ENCODE measurements around the gene EGFR. TPM values are rescaled to one million over a fixed set of nuclear protein-coding genes. Genes with fewer than 3 reads are reported as not detected.

The EGFR gene
- total RNA-seq, 2 experiments from 2014 or later, result not detected

GRCh38 chr7:55173671-55174070 lies 154.9 kb downstream of the EGFR start:
- ChIA-PET POLR2A (no interaction called here), CTCF (no interaction called here)
- Mint-ChIP-seq H3K4me3 (no peak overlapping the region), H3K27ac (no peak overlapping the region), H3K9me3 (no peaks in the 10 kb centered on the region), H3K36me3 (no peaks in the 10 kb centered on the region), H3K4me1 (ENCODE audit: low read depth) (no peaks in the 10 kb centered on the region), H3K27me3 (peaks cover 3% of the 10 kb centered on the region)
- intact Hi-C loops (cut with micrococcal nuclease), result no loop called here
- DNase-seq, result no peak

GRCh38 chr7:55174456-55174855 lies 155.6 kb downstream of the EGFR start:
- Mint-ChIP-seq H3K36me3 (no peaks in the 10 kb centered on the region), H3K27ac (no peak overlapping the region), H3K27me3 (peaks cover 3% of the 10 kb centered on the region), H3K4me1 (ENCODE audit: low read depth) (no peaks in the 10 kb centered on the region), H3K9me3 (no peaks in the 10 kb centered on the region), H3K4me3 (no peak overlapping the region)
- CTCF ChIA-PET, result no interaction called here
- intact Hi-C loops (cut with micrococcal nuclease), result no loop called here
- no peak for DNase-seq
- POLR2A ChIA-PET, result no interaction called here

- H3K27me3 Mint-ChIP-seq, result peaks cover 3% of the 10 kb centered on the region
- intact Hi-C loops (cut with micrococcal nuclease), result no loop called here
- H3K27ac Mint-ChIP-seq, result no peak overlapping the region
- CTCF ChIA-PET, result no interaction called here
- no peaks in the 10 kb centered on the region for H3K9me3 Mint-ChIP-seq
- no peaks in the 10 kb centered on the region for H3K4me1 Mint-ChIP-seq (ENCODE audit: low read depth)
- POLR2A ChIA-PET, result no interaction called here
- H3K36me3 Mint-ChIP-seq, result no peaks in the 10 kb centered on the region
- H3K4me3 Mint-ChIP-seq, result no peak overlapping the region
- no peak for DNase-seq
These were observed 156.0 kb downstream of the EGFR start for GRCh38 chr7:55174856-55175255.

- no peak for DNase-seq
- CTCF ChIA-PET, result no interaction called here
- Mint-ChIP-seq H3K4me3 (no peak overlapping the region), H3K9me3 (no peaks in the 10 kb centered on the region), H3K36me3 (no peaks in the 10 kb centered on the region), H3K27me3 (no peaks in the 10 kb centered on the region), H3K4me1 (ENCODE audit: low read depth) (no peaks in the 10 kb centered on the region), H3K27ac (no peak overlapping the region)
- POLR2A ChIA-PET, result no interaction called here
- intact Hi-C loops (cut with micrococcal nuclease), result no loop called here
These were observed 158.3 kb downstream of the EGFR start for GRCh38 chr7:55177068-55177530.

GRCh38 chr7:55177589-55178261 lies 158.9 kb downstream of the EGFR start:
- H3K27ac Mint-ChIP-seq, result no peak overlapping the region
- DNase-seq, result no peak
- H3K27me3 Mint-ChIP-seq, result no peaks in the 10 kb centered on the region
- H3K4me3 Mint-ChIP-seq, result no peak overlapping the region
- no peaks in the 10 kb centered on the region for H3K9me3 Mint-ChIP-seq
- no peaks in the 10 kb centered on the region for H3K4me1 Mint-ChIP-seq (ENCODE audit: low read depth)
- no peaks in the 10 kb centered on the region for H3K36me3 Mint-ChIP-seq
- POLR2A ChIA-PET, result no interaction called here
- intact Hi-C loops (cut with micrococcal nuclease), result no loop called here
- CTCF ChIA-PET, result no interaction called here

GRCh38 chr7:55178292-55178862 lies 159.6 kb downstream of the EGFR start:
- H3K9me3 Mint-ChIP-seq, result no peaks in the 10 kb centered on the region
- DNase-seq, result no peak
- no peak overlapping the region for H3K4me3 Mint-ChIP-seq
- H3K4me1 Mint-ChIP-seq (ENCODE audit: low read depth), result no peaks in the 10 kb centered on the region
- ChIA-PET CTCF (no interaction called here), POLR2A (no interaction called here)
- no peaks in the 10 kb centered on the region for H3K27me3 Mint-ChIP-seq
- intact Hi-C loops (cut with micrococcal nuclease), result no loop called here
- no peak overlapping the region for H3K27ac Mint-ChIP-seq
- no peaks in the 10 kb centered on the region for H3K36me3 Mint-ChIP-seq

GRCh38 chr7:55178863-55179773 lies 160.3 kb downstream of the EGFR start:
- Mint-ChIP-seq H3K27me3 (peaks cover 1% of the 10 kb centered on the region), H3K27ac (no peak overlapping the region), H3K4me1 (ENCODE audit: low read depth) (no peaks in the 10 kb centered on the region), H3K36me3 (no peaks in the 10 kb centered on the region), H3K9me3 (no peaks in the 10 kb centered on the region), H3K4me3 (no peak overlapping the region)
- ChIA-PET CTCF (no interaction called here), POLR2A (no interaction called here)
- no peak for DNase-seq
- intact Hi-C loops (cut with micrococcal nuclease), result no loop called here

GRCh38 chr7:55179931-55180682 lies 161.3 kb downstream of the EGFR start:
- no peaks in the 10 kb centered on the region for H3K36me3 Mint-ChIP-seq
- ChIA-PET POLR2A (no interaction called here), CTCF (no interaction called here)
- intact Hi-C loops (cut with micrococcal nuclease), result no loop called here
- H3K9me3 Mint-ChIP-seq, result no peaks in the 10 kb centered on the region
- H3K4me3 Mint-ChIP-seq, result no peak overlapping the region
- peaks cover 3% of the 10 kb centered on the region for H3K27me3 Mint-ChIP-seq
- DNase-seq, result no peak
- no peak overlapping the region for H3K27ac Mint-ChIP-seq
- H3K4me1 Mint-ChIP-seq (ENCODE audit: low read depth), result no peaks in the 10 kb centered on the region

- no peaks in the 10 kb centered on the region for H3K9me3 Mint-ChIP-seq
- H3K27me3 Mint-ChIP-seq, result peaks cover 3% of the 10 kb centered on the region
- no peak overlapping the region for H3K27ac Mint-ChIP-seq
- POLR2A ChIA-PET, result no interaction called here
- no peak for DNase-seq
- no peaks in the 10 kb centered on the region for H3K36me3 Mint-ChIP-seq
- CTCF ChIA-PET, result no interaction called here
- H3K4me1 Mint-ChIP-seq (ENCODE audit: low read depth), result no peaks in the 10 kb centered on the region
- intact Hi-C loops (cut with micrococcal nuclease), result no loop called here
- H3K4me3 Mint-ChIP-seq, result no peak overlapping the region
These were observed 162.2 kb downstream of the EGFR start for GRCh38 chr7:55180963-55181542.

GRCh38 chr7:55181762-55182161 lies 162.9 kb downstream of the EGFR start:
- H3K27me3 Mint-ChIP-seq, result peaks cover 6% of the 10 kb centered on the region
- no peaks in the 10 kb centered on the region for H3K36me3 Mint-ChIP-seq
- H3K4me1 Mint-ChIP-seq (ENCODE audit: low read depth), result no peaks in the 10 kb centered on the region
- ChIA-PET POLR2A (no interaction called here), CTCF (interaction anchor here (1.0 kb wide), 1 partner anchor 72 kb away, joined by 3 read pairs; no protein-coding TSS in a partner anchor)
- DNase-seq, result no peak
- intact Hi-C loops (cut with micrococcal nuclease), result no loop called here
- no peak overlapping the region for H3K27ac Mint-ChIP-seq
- H3K9me3 Mint-ChIP-seq, result no peaks in the 10 kb centered on the region
- no peak overlapping the region for H3K4me3 Mint-ChIP-seq

GRCh38 chr7:55183897-55184296 lies 165.1 kb downstream of the EGFR start:
- H3K27ac Mint-ChIP-seq, result no peak overlapping the region
- ChIA-PET CTCF (no interaction called here), POLR2A (no interaction called here)
- H3K4me1 Mint-ChIP-seq (ENCODE audit: low read depth), result no peaks in the 10 kb centered on the region
- intact Hi-C loops (cut with micrococcal nuclease), result no loop called here
- H3K27me3 Mint-ChIP-seq, result peaks cover 16% of the 10 kb centered on the region
- no peak overlapping the region for H3K4me3 Mint-ChIP-seq
- H3K36me3 Mint-ChIP-seq, result no peaks in the 10 kb centered on the region
- DNase-seq, result no peak
- H3K9me3 Mint-ChIP-seq, result no peaks in the 10 kb centered on the region

- Mint-ChIP-seq H3K9me3 (no peaks in the 10 kb centered on the region), H3K27ac (no peak overlapping the region), H3K4me3 (no peak overlapping the region)
These were observed 166.5 kb downstream of the EGFR start for GRCh38 chr7:55185321-55185802.

More at GRCh38 chr7:55185321-55185802, 166.5 kb downstream of the EGFR start:
- no peak for DNase-seq
- ChIA-PET POLR2A (no interaction called here), CTCF (interaction anchor here (2.3 kb wide), 1 partner anchor 70 kb away, joined by 8 read pairs; no protein-coding TSS in a partner anchor)
- no peaks in the 10 kb centered on the region for H3K36me3 Mint-ChIP-seq
- H3K27me3 Mint-ChIP-seq, result peaks cover 16% of the 10 kb centered on the region
- no peaks in the 10 kb centered on the region for H3K4me1 Mint-ChIP-seq (ENCODE audit: low read depth)
- intact Hi-C loops (cut with micrococcal nuclease), result no loop called here
